Activated CD4-positive, alpha-beta T cell treated with anti-CD3 and anti-CD28 coated beads, Interleukin-2, amount 10 ng/mL, durations not matched to agents 7 days and 5 days (primary cell): ENCODE measurements around the gene ATL3. TPM values are rescaled to one million over a fixed set of nuclear protein-coding genes. Genes with fewer than 3 reads are reported as not detected.
"Not testable (repeated sequence)": the region's sequence is repeated elsewhere in the genome, so short reads cannot be mapped to it uniquely, and the experiment has no call there.

ENCODE experiments used
- CTCF ChIA-PET: fragments of 350-600 bp; sonication (Branson Sonifier 250); formaldehyde crosslinking; loops from one replicate; lab custom pipeline; 2021; ENCODE audit warnings: antibody characterized with exemption; lab: Charles Lee
- POLR2A ChIA-PET: fragments of 350-600 bp; sonication (Branson Sonifier 250); formaldehyde crosslinking; loops from one replicate; lab custom pipeline; 2021; ENCODE audit warnings: antibody characterized with exemption; lab: Charles Lee
- DNase-seq: peaks from one replicate; pipeline ENCODE4 v3.0.0-alpha.2; 2020
- H3K27ac Mint-ChIP-seq: one replicate; pipeline ENCODE4 v1.8.0; 2021; ENCODE audit warnings: mild to moderate bottlenecking, moderate library complexity, mixed read lengths
- H3K27me3 Mint-ChIP-seq: one replicate; pipeline ENCODE4 v1.8.0; 2021; ENCODE audit warnings: mixed read lengths
- H3K36me3 Mint-ChIP-seq: one replicate; pipeline ENCODE4 v1.8.0; 2021; ENCODE audit warnings: low read depth, mixed read lengths
- H3K4me1 Mint-ChIP-seq: one replicate; pipeline ENCODE4 v1.8.0; 2021; ENCODE audit warnings: mixed read lengths
- H3K4me3 Mint-ChIP-seq: one replicate; pipeline ENCODE4 v1.8.0; 2021; ENCODE audit warnings: mild to moderate bottlenecking, moderate library complexity, mixed read lengths
- H3K9me3 Mint-ChIP-seq: one replicate; pipeline ENCODE4 v1.8.0; 2021; ENCODE audit warnings: mixed read lengths
- total RNA-seq, 2 experiments: library from RNA; stranded (reverse); gene quantifications; one replicate each; pipeline ENCODE4 v1.2.3, GENCODE V29; 2021

ATL3 gene
- total RNA-seq, 2 experiments from 2014 or later: 35.8 to 37.3 TPM

DNA sequence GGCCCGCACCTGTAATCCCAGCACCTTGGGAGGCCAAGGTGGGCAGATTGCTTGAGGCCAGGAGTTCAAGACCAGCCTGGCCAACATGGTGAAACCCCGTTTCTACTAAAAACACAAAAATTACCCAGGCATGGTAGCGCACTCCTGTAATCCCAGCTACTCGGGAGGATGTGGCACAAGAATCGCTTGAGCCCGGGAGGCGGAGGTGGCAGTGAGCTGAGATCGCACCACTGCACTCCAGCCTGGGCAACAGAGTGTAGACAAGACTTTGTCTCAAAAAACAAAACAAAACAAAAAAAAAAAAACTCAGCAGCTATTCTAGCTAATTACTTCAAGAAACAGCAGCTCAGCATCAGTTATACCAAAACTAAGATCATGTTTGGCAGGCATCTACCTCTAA, 32.7 kb downstream of the ATL3 start:
- H3K27ac Mint-ChIP-seq, POLR2A ChIA-PET, H3K9me3 Mint-ChIP-seq, H3K4me3 Mint-ChIP-seq, H3K27me3 Mint-ChIP-seq, DNase-seq: not testable (repeated sequence)
- Mint-ChIP-seq H3K4me1 (peaks cover 16% of the 10 kb centered on the region), H3K36me3 (peaks cover 27% of the 10 kb centered on the region)
- CTCF ChIA-PET: interaction anchor here (1.2 to 2.3 kb wide), 3 partner anchors 24 to 160 kb away, joined by 3 to 5 read pairs (median 3); no protein-coding TSS in a partner anchor

- H3K4me1 Mint-ChIP-seq: peaks cover 22% of the 10 kb centered on the region
- ChIA-PET POLR2A (no interaction called here), CTCF (interaction anchor here (0.5 to 1.8 kb wide), 5 partner anchors 68 to 157 kb away, joined by 3 to 6 read pairs (median 3); no protein-coding TSS in a partner anchor)
- H3K36me3 Mint-ChIP-seq: peaks cover 30% of the 10 kb centered on the region
- peak; percentile 76 for DNase-seq
- H3K4me3 Mint-ChIP-seq: no peak overlapping the region
- H3K27me3 Mint-ChIP-seq: no peaks in the 10 kb centered on the region
- H3K27ac Mint-ChIP-seq: no peak overlapping the region
- H3K9me3 Mint-ChIP-seq: no peaks in the 10 kb centered on the region
Measured at GRCh38 chr11:63635762-63636465, 35.3 kb downstream of the ATL3 start.

DNA sequence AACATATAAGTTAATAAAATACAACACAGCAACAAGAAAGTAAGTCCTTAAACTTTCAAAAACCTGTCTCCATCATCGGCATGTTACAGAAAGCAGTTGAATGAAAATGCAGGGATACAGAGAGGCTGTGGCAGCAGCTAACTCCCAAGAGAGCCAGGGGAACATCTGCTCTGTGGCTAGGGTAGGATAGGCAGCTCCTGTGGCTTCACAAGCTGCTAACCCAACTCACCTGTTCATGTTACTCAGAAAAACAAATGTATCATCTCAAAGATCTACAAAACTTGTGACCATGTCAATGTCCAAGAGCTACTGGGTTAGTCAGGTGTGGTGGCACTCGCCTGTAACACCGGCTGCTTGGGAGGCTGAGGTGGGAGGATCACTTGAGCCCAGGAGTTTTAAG, 41.8 kb downstream of the ATL3 start:
- DNase-seq: no peak
- peaks cover 8% of the 10 kb centered on the region for H3K4me1 Mint-ChIP-seq
- H3K27me3 Mint-ChIP-seq: no peaks in the 10 kb centered on the region
- ChIA-PET CTCF (interaction anchor here (0.7 kb wide), 1 partner anchor 682 kb away, joined by 3 read pairs; no protein-coding TSS in a partner anchor), POLR2A (no interaction called here)
- no peak overlapping the region for H3K27ac Mint-ChIP-seq
- no peaks in the 10 kb centered on the region for H3K9me3 Mint-ChIP-seq
- peaks cover 37% of the 10 kb centered on the region for H3K36me3 Mint-ChIP-seq
- H3K4me3 Mint-ChIP-seq: no peak overlapping the region

- H3K27me3 Mint-ChIP-seq: no peaks in the 10 kb centered on the region
- no peak for DNase-seq
- no peak overlapping the region for H3K4me3 Mint-ChIP-seq
- no peak overlapping the region for H3K27ac Mint-ChIP-seq
- CTCF ChIA-PET: interaction anchor here (1.3 kb wide), 1 partner anchor 18 kb away, joined by 3 read pairs; no protein-coding TSS in a partner anchor
- no peaks in the 10 kb centered on the region for H3K9me3 Mint-ChIP-seq
- POLR2A ChIA-PET: no interaction called here
- peaks cover 8% of the 10 kb centered on the region for H3K4me1 Mint-ChIP-seq
- peaks cover 6% of the 10 kb centered on the region for H3K36me3 Mint-ChIP-seq
Measured at GRCh38 chr11:63623513-63624140, 47.5 kb downstream of the ATL3 start.

DNA sequence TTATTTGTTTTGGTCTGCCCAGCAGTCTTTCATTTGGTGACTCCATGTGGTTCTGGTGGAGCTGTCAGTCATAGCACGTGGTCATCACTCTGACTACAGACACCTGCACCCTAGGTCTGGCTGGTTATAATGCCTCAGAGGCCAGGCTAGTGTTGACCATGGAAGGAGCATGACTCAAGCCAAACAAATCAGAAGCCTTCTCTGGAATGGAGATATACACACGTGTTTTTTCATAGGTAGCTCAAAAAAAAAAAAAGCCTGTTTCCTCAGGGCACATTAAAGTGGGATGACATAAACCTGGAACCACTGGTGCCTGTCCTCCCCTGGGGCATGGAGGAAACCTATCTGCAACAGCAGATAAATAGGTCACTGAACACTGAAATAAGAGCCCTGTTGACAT, 48.9 kb downstream of the ATL3 start:
- no peak overlapping the region for H3K27ac Mint-ChIP-seq
- CTCF ChIA-PET: interaction anchor here (0.8 to 1.3 kb wide), 2 partner anchors 18 to 19 kb away, joined by 3 read pairs; no protein-coding TSS in a partner anchor

GRCh38 chr11:63621071-63621470, 50.1 kb downstream of the ATL3 start:
- Mint-ChIP-seq H3K36me3 (no peaks in the 10 kb centered on the region), H3K9me3 (no peaks in the 10 kb centered on the region), H3K4me1 (peaks cover 8% of the 10 kb centered on the region), H3K27me3 (no peaks in the 10 kb centered on the region), H3K27ac (no peak overlapping the region), H3K4me3 (no peak overlapping the region)
- CTCF ChIA-PET: no interaction called here
- POLR2A ChIA-PET: no interaction called here
- DNase-seq: no peak

More for the DNA sequence above, 48.9 kb downstream of the ATL3 start:
- Mint-ChIP-seq H3K27me3 (no peaks in the 10 kb centered on the region), H3K36me3 (no peaks in the 10 kb centered on the region), H3K9me3 (no peaks in the 10 kb centered on the region), H3K4me1 (peaks cover 8% of the 10 kb centered on the region), H3K4me3 (no peak overlapping the region)
- POLR2A ChIA-PET: no interaction called here
- DNase-seq: no peak

GRCh38 chr11:63619967-63620366, 51.2 kb downstream of the ATL3 start:
- no peak overlapping the region for H3K27ac Mint-ChIP-seq
- DNase-seq: no peak
- H3K27me3 Mint-ChIP-seq: no peaks in the 10 kb centered on the region
- no peaks in the 10 kb centered on the region for H3K9me3 Mint-ChIP-seq
- H3K36me3 Mint-ChIP-seq: no peaks in the 10 kb centered on the region
- H3K4me3 Mint-ChIP-seq: no peak overlapping the region
- ChIA-PET CTCF (interaction anchor here (0.6 to 1.2 kb wide), 3 partner anchors 30 to 394 kb away, joined by 3 to 5 read pairs (median 4); no protein-coding TSS in a partner anchor), POLR2A (no interaction called here)
- peaks cover 8% of the 10 kb centered on the region for H3K4me1 Mint-ChIP-seq

DNA sequence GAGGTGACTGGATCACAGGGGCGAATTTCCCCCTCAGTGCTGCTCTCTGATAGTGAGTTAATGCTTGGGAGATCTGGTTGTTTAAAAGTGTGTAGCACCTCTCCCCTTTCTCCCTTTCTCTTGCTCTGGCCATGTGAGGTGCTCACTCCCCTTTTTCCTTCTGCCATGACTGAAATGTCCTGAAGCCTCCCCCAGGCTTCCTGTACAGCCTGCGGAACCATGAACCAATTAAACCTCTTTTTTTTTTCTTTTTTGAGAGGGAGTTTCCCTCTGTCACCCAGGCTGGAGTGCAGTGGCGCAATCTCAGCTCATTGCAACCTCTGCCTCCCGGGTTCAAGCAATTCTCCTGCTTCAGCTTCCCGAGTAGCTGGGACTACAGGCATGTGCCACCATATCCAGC, 53.5 kb downstream of the ATL3 start:
- H3K9me3 Mint-ChIP-seq, POLR2A ChIA-PET, DNase-seq, H3K4me3 Mint-ChIP-seq, H3K27me3 Mint-ChIP-seq, H3K36me3 Mint-ChIP-seq, CTCF ChIA-PET, H3K27ac Mint-ChIP-seq: not testable (repeated sequence)
- peaks cover 17% of the 10 kb centered on the region for H3K4me1 Mint-ChIP-seq

DNA sequence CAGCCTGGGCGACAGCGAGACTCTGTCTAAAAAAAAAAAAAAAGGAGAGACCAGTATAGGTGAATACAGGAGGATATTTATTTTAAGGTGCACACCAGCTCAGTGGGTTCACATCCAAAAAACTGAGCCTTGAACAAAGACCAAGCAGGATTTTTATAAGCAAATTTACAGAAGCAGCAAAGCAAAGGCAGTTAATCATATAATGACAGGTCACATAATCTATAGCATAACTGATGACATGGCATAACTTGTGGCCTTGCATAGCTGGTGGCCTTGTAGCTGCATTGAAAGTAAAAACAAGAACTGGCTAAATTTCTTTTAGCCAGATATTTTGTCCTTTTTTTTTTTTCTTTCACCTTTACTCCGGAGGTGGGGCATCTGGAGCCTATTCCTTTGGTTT, 54.2 kb downstream of the ATL3 start:
- H3K27me3 Mint-ChIP-seq: peaks cover 12% of the 10 kb centered on the region
- H3K9me3 Mint-ChIP-seq: no peaks in the 10 kb centered on the region
- DNase-seq: no peak
- H3K36me3 Mint-ChIP-seq: no peaks in the 10 kb centered on the region
- CTCF ChIA-PET: interaction anchor here (0.6 kb wide), 1 partner anchor 96 kb away, joined by 3 read pairs; no protein-coding TSS in a partner anchor
- no peak overlapping the region for H3K4me3 Mint-ChIP-seq
- H3K4me1 Mint-ChIP-seq: peaks cover 17% of the 10 kb centered on the region
- POLR2A ChIA-PET: no interaction called here
- no peak overlapping the region for H3K27ac Mint-ChIP-seq

DNA sequence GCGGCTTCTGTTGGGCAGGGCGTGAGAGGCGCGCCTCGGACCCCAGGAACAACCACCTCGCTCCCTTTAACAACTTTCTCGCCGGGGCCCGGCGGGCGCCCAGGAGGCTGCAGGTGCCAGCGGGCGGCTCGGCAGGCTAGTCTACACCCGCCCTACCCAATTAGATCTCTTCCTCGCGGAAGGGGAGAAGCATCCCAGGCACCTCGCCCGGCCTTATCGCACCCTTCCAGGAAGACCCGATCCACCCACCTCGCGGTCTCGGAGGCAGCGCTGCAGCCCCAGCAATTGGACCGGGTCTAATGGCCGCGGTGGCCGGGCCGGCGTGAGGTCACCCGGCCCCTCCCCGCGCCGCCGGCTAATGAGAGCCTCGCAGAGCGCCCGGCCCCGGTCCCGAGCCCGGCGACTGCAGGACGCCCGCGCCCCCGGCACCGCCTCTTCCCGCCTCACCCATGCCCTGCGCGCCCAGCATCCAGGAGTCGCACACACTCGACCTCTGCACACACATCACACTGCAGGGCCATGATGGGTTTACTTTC, 57.0 kb downstream of the ATL3 start, which contains the start of gene PLAAT3:
PLAAT3 (minus strand) TSS at position 298 of the 536 bp plus-strand sequence. CDS start 419 bp downstream, outside the sequence.
- Mint-ChIP-seq H3K9me3 (no peaks in the 10 kb centered on the region), H3K4me1 (peaks cover 14% of the 10 kb centered on the region), H3K36me3 (no peaks in the 10 kb centered on the region), H3K27ac (peak within 1 kb of the TSS; percentile 54), H3K4me3 (peak within 1 kb of the TSS; percentile 75), H3K27me3 (peaks cover 12% of the 10 kb centered on the region)
- peak; percentile 22 for DNase-seq
- ChIA-PET CTCF (no interaction called here), POLR2A (no interaction called here)

DNA sequence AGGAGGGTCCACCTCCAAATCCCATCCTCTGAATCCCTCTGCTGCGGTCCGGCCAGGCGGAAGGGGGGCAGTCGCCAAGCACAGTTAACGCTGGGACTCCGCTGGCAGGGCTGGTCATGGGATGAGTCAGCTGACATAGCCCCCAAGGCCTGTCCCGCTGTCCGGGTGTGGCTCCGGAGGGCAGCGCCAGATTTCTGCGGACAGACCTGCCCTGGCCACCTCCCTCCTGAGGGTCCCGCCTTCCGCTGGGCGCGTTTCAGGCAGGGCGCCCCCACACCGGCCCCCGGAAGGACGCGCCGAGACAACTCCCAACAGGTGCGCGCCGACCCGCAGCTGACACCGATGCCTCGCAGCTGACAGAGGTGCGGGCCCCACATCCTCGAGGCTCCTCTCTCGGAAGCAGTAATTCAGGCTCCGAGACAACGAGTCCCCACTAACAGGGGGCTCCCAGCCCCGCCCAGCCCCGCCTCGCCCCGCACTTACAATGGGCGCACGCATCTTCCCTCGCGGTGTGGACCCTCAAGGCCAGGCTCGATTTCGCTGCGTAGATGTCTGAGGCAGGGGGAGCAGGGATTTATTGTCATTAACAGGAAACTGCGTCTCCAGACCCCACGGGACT, 57.5 kb downstream of the ATL3 start:
- CTCF ChIA-PET: no interaction called here
- DNase-seq: peak; percentile 32
- Mint-ChIP-seq H3K9me3 (no peaks in the 10 kb centered on the region), H3K4me3 (peak overlapping the region; percentile 75), H3K4me1 (peaks cover 14% of the 10 kb centered on the region), H3K27ac (no peak overlapping the region), H3K27me3 (peaks cover 12% of the 10 kb centered on the region), H3K36me3 (no peaks in the 10 kb centered on the region)
- POLR2A ChIA-PET: no interaction called here

- no peak overlapping the region for H3K4me3 Mint-ChIP-seq
- no peak overlapping the region for H3K27ac Mint-ChIP-seq
- H3K36me3 Mint-ChIP-seq: no peaks in the 10 kb centered on the region
- peaks cover 14% of the 10 kb centered on the region for H3K4me1 Mint-ChIP-seq
- peaks cover 12% of the 10 kb centered on the region for H3K27me3 Mint-ChIP-seq
- H3K9me3 Mint-ChIP-seq: no peaks in the 10 kb centered on the region
- ChIA-PET POLR2A (no interaction called here), CTCF (no interaction called here)
- DNase-seq: no peak
Measured at GRCh38 chr11:63612181-63612580, 59.0 kb downstream of the ATL3 start.
